Upper lobe of left lung (tissue), 4 donors: Measurements from ENCODE around the gene WDR38.

Experiments
- CTCF ChIP-seq, 6 experiments: fragments of 450-650 bp in 4 of 6; fragments of 200-600 bp in 2 of 6; sonication (generic) in 2 of 6; IDR thresholded peaks; one replicate each; pipeline ENCODE4 v1.5.1; 2016 to 2019; ENCODE audit warnings: antibody characterized with exemption in 6 of 6
- POLR2A ChIP-seq, 4 donors: fragments of 450-650 bp; IDR thresholded peaks; one replicate each; pipeline ENCODE4 v1.5.1; 2016 to 2017; ENCODE audit warnings: antibody characterized with exemption in 4 of 4, mild to moderate bottlenecking in 2 of 4
- POLR2AphosphoS5 ChIP-seq, 2 donors: sonication (generic); formaldehyde crosslinking; IDR thresholded peaks; one replicate each; pipeline ENCODE4 v1.5.1; 2017; ENCODE audit warnings: antibody characterized with exemption in 2 of 2

GRCh38 chr9:124869986-124870560 lies 16.8 kb downstream of the WDR38 start:
- TF ChIP-seq CTCF (IDR thresholded peaks at IDR 0.05) (no peak), POLR2A (IDR thresholded peaks at IDR 0.05) (peak in 1 of 4 donors; percentile 42), POLR2AphosphoS5 (IDR thresholded peaks at IDR 0.05) (peak; percentile 66 to 71)
